ENCODE measurements around the gene MTARC2. TPM values are rescaled to one million over a fixed set of nuclear protein-coding genes. Genes with fewer than 3 reads are reported as not detected.

MTARC2 gene
- total and polyA plus RNA-seq, 2 experiments from 2014 or later = 1.9 to 4.8 TPM

- Histone ChIP-seq H3K79me2 (ENCODE audit: insufficient read depth) (no peaks in the 10 kb centered on the region), H3K4me1 (ENCODE audit: insufficient read depth) (no peaks in the 10 kb centered on the region), H2AFZ (no peak overlapping the region), H3K9me2 (ENCODE audit: insufficient read depth) (no peaks in the 10 kb centered on the region), H3K4me3 (no peak overlapping the region), H3K9me3 (ENCODE audit: low read depth) (no peaks in the 10 kb centered on the region), H3K27ac (no peak overlapping the region), H3F3A (ENCODE audit: insufficient read depth) (no peaks in the 10 kb centered on the region), H3K4me2 (ENCODE audit: unreplicated experiment) (no peak overlapping the region), H3K36me3 (ENCODE audit: low read depth) (no peaks in the 10 kb centered on the region), H3K27me3 (replicated peaks; ENCODE audit: insufficient read depth) (peaks cover 5% of the 10 kb centered on the region; the same call in 1 of the 2 replicates), H4K20me1 (ENCODE audit: insufficient read depth) (no peaks in the 10 kb centered on the region), H3K9ac (no peak overlapping the region)
- in situ Hi-C loops (cut with MboI) = no loop called here
- DNase-seq = no peak
- 46 to 60% methylated on average over 3 of the region's 3 CpGs for WGBS, 2 experiments (ENCODE audit: low coverage in 1 of 2, low lambda C conversion rate in 2 of 2, missing lambda C conversion rate in 2 of 2)
- no peak for TF ChIP-seq EZH2phosphoT487 (IDR thresholded peaks at IDR 0.05; ENCODE audit: insufficient read depth, low read depth)
- TF ChIP-seq EZH2 (IDR thresholded peaks at IDR 0.05; ENCODE audit: insufficient read depth, poor library complexity, severe bottlenecking) = no peak
Observed at GRCh38 chr1:220726634-220727033, 21.5 kb upstream of the MTARC2 start.

DNA sequence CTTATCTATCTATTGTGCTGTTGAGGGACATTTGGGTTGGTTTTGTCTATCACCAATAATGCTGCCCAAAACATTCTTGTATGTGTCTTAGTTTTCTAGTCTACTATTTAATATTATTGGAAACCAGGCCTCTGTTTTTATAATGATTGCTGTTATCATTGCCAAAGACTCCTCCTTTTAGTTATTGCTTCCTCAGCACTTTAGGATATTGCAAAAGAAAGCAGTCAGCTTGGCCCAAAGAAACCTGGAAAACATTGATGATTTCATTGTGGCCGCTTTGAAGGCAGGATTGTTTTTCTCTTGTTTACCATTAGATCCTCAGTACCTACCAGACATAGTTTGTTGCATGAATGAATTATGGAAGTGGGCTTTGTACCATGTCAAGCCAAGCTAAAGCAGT, 20.6 kb upstream of the MTARC2 start:
- Histone ChIP-seq H3K9ac (no peak overlapping the region), H3K79me2 (ENCODE audit: insufficient read depth) (no peaks in the 10 kb centered on the region), H3K4me1 (ENCODE audit: insufficient read depth) (peaks cover under 1% of the 10 kb centered on the region; the same call in 1 of the 2 replicates), H3K27ac (no peak overlapping the region), H2AFZ (no peak overlapping the region), H3F3A (ENCODE audit: insufficient read depth) (no peaks in the 10 kb centered on the region), H3K36me3 (ENCODE audit: low read depth) (no peaks in the 10 kb centered on the region), H3K27me3 (replicated peaks; ENCODE audit: insufficient read depth) (peaks cover 5% of the 10 kb centered on the region; the same call in 1 of the 2 replicates), H3K4me3 (no peak overlapping the region), H3K9me2 (ENCODE audit: insufficient read depth) (no peaks in the 10 kb centered on the region), H4K20me1 (ENCODE audit: insufficient read depth) (no peaks in the 10 kb centered on the region), H3K9me3 (ENCODE audit: low read depth) (no peaks in the 10 kb centered on the region), H3K4me2 (ENCODE audit: unreplicated experiment) (no peak overlapping the region)
- no peak for DNase-seq
- TF ChIP-seq EZH2phosphoT487 (IDR thresholded peaks at IDR 0.05; ENCODE audit: insufficient read depth, low read depth) = no peak
- TF ChIP-seq EZH2 (IDR thresholded peaks at IDR 0.05; ENCODE audit: insufficient read depth, poor library complexity, severe bottlenecking) = no peak
- WGBS, 2 experiments (ENCODE audit: low coverage in 1 of 2, low lambda C conversion rate in 2 of 2, missing lambda C conversion rate in 2 of 2) = 38 to 52% methylated on average over 1 of the region's 1 CpG
- in situ Hi-C loops (cut with MboI) = no loop called here

DNA sequence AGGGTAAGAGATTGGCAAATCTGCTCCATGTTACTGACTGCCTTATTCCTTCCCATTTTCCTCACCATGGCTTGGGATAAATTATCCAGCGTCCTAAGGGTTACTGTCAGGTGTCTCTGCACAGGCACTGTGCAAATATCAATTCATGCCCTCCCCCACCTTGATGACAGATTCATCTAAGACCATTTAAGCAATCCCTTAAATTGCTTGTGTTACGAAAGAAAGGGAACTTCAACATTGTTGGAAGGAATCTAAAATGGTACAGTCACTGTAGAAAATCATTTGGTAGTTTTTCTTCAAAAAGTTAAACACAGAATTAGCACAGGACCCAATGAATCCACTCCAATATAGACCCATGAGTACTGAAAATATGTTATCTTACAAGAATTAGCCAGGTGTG, 17.6 kb upstream of the MTARC2 start:
- no peak for TF ChIP-seq EZH2 (IDR thresholded peaks at IDR 0.05; ENCODE audit: insufficient read depth, poor library complexity, severe bottlenecking)
- TF ChIP-seq EZH2phosphoT487 (IDR thresholded peaks at IDR 0.05; ENCODE audit: insufficient read depth, low read depth) = no peak
- no peaks in the 10 kb centered on the region for H4K20me1 ChIP-seq (ENCODE audit: insufficient read depth)
- no peak overlapping the region for H3K4me3 ChIP-seq
- peaks cover 6% of the 10 kb centered on the region; the same call in 1 of the 2 replicates for H3F3A ChIP-seq (ENCODE audit: insufficient read depth)
- H3K27me3 ChIP-seq (replicated peaks; ENCODE audit: insufficient read depth) = peaks cover 5% of the 10 kb centered on the region; the same call in 1 of the 2 replicates
- no peak overlapping the region for H2AFZ ChIP-seq
- H3K4me2 ChIP-seq (ENCODE audit: unreplicated experiment) = no peak overlapping the region
- 44 to 56% methylated on average over 2 of the region's 2 CpGs for WGBS, 2 experiments (ENCODE audit: low coverage in 1 of 2, low lambda C conversion rate in 2 of 2, missing lambda C conversion rate in 2 of 2)
- no peak for DNase-seq
- H3K79me2 ChIP-seq (ENCODE audit: insufficient read depth) = no peaks in the 10 kb centered on the region
- H3K27ac ChIP-seq = no peak overlapping the region
- H3K9me3 ChIP-seq (ENCODE audit: low read depth) = no peaks in the 10 kb centered on the region
- peaks cover 21% of the 10 kb centered on the region for H3K4me1 ChIP-seq (ENCODE audit: insufficient read depth)
- H3K9me2 ChIP-seq (ENCODE audit: insufficient read depth) = no peaks in the 10 kb centered on the region
- in situ Hi-C loops (cut with MboI) = no loop called here
- no peak overlapping the region for H3K9ac ChIP-seq
- no peaks in the 10 kb centered on the region for H3K36me3 ChIP-seq (ENCODE audit: low read depth)

- WGBS, 2 experiments (ENCODE audit: low coverage in 1 of 2, low lambda C conversion rate in 2 of 2, missing lambda C conversion rate in 2 of 2) = 63 to 66% methylated on average over 3 of the region's 3 CpGs
- no peak overlapping the region for H3K4me2 ChIP-seq (ENCODE audit: unreplicated experiment)
Observed at GRCh38 chr1:220732137-220732536, 16.0 kb upstream of the MTARC2 start.

More at GRCh38 chr1:220732137-220732536, 16.0 kb upstream of the MTARC2 start:
- H3K9me3 ChIP-seq (ENCODE audit: low read depth) = no peaks in the 10 kb centered on the region
- in situ Hi-C loops (cut with MboI) = no loop called here
- no peaks in the 10 kb centered on the region for H3K9me2 ChIP-seq (ENCODE audit: insufficient read depth)
- no peaks in the 10 kb centered on the region for H3K79me2 ChIP-seq (ENCODE audit: insufficient read depth)
- no peak overlapping the region for H3K9ac ChIP-seq
- no peak for DNase-seq
- no peaks in the 10 kb centered on the region for H4K20me1 ChIP-seq (ENCODE audit: insufficient read depth)
- H3K36me3 ChIP-seq (ENCODE audit: low read depth) = no peaks in the 10 kb centered on the region
- peak overlapping the region; percentile 93; the same call in 1 of the 2 replicates for H2AFZ ChIP-seq
- H3K27ac ChIP-seq = no peak overlapping the region
- H3K4me1 ChIP-seq (ENCODE audit: insufficient read depth) = peaks cover 21% of the 10 kb centered on the region
- no peak overlapping the region for H3K4me3 ChIP-seq
- TF ChIP-seq EZH2phosphoT487 (IDR thresholded peaks at IDR 0.05; ENCODE audit: insufficient read depth, low read depth) = no peak
- TF ChIP-seq EZH2 (IDR thresholded peaks at IDR 0.05; ENCODE audit: insufficient read depth, poor library complexity, severe bottlenecking) = no peak
- H3K27me3 ChIP-seq (replicated peaks; ENCODE audit: insufficient read depth) = no peaks in the 10 kb centered on the region
- H3F3A ChIP-seq (ENCODE audit: insufficient read depth) = peaks cover 6% of the 10 kb centered on the region; the same call in 1 of the 2 replicates

All from GM23248 (cell line).